ENCODE results near the gene IFITM1.
"Not testable (repeated sequence)": the region's sequence is repeated elsewhere in the genome, so short reads cannot be mapped to it uniquely, and the experiment has no call there.

Gene IFITM1

DNA sequence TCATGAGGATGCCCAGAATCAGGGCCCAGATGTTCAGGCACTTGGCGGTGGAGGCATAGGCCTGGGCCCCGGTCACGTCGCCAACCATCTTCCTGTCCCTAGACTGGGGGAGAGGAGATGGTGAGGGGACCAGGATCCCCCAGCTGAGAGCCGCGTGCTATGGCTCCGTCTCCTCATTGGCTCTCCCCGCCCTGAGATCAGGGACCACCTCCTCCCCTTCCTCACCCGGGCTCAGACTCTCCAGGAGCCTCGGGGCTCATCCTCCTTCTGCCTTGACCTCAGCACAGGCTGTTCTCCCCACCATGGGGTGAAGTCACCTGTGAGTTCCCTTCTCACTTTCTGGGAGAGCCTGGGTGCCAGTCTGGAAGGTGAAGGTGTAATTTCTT, 6.0 kb downstream of the IFITM1 start:
- peak overlapping the region; percentile 52 for H3K27ac ChIP-seq (ENCODE audit: low read depth, low read length)
- peaks cover 19 to 29% of the 10 kb centered on the region in 2 donors for H3K4me1 ChIP-seq (ENCODE audit: control insufficient read depth in 1 of 2, insufficient read depth in 2 of 2, low read length in 2 of 2)
- H3K36me3 ChIP-seq (ENCODE audit: control insufficient read depth in 1 of 2, insufficient read depth in 2 of 2, low read length in 2 of 2); H3K9me3 ChIP-seq (ENCODE audit: control insufficient read depth in 1 of 2, low read length in 2 of 2); H3K27me3 ChIP-seq (ENCODE audit: control insufficient read depth in 1 of 2, insufficient read depth in 2 of 2, low read length in 2 of 2): not testable (repeated sequence)
- peak overlapping the region; percentile 48 to 83 for H3K4me3 ChIP-seq (ENCODE audit: low read depth in 1 of 2, low read length in 2 of 2)
- H3K9ac ChIP-seq (ENCODE audit: low read depth in 1 of 2, low read length in 2 of 2) = peak overlapping the region; percentile 68 to 72

DNA sequence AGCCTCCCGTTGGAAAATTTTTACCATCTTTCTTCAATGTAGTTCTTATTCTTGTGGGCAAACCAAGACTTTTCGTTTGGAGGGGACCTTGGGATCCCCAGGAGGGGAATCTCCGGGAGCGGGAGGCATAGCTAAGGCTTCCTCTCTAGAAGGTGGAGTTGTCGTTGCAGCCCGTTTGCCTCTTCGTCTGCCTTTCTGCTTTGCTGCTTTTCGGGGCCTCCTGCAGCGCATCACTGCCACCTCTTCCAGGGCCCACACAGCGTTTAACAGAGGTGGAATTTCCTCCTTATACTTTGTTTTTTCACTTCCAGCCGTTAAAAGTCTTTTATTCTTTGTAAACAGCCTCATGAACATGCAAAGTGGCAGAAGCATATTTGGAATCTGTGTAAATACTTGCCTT, 10.3 kb downstream of the IFITM1 start:
- Histone ChIP-seq H3K36me3 (ENCODE audit: control insufficient read depth in 1 of 2, insufficient read depth in 2 of 2, low read length in 2 of 2) (no peaks in the 10 kb centered on the region), H3K4me1 (ENCODE audit: control insufficient read depth in 1 of 2, insufficient read depth in 2 of 2, low read length in 2 of 2) (peaks cover 21 to 23% of the 10 kb centered on the region in 2 donors), H3K4me3 (ENCODE audit: low read depth in 1 of 2, low read length in 2 of 2) (no peak overlapping the region), H3K9me3 (ENCODE audit: control insufficient read depth in 1 of 2, low read length in 2 of 2) (no peaks in the 10 kb centered on the region), H3K27me3 (ENCODE audit: control insufficient read depth in 1 of 2, insufficient read depth in 2 of 2, low read length in 2 of 2) (no peaks in the 10 kb centered on the region), H3K9ac (ENCODE audit: low read depth in 1 of 2, low read length in 2 of 2) (no peak overlapping the region), H3K27ac (ENCODE audit: low read depth, low read length) (no peak overlapping the region)

DNA sequence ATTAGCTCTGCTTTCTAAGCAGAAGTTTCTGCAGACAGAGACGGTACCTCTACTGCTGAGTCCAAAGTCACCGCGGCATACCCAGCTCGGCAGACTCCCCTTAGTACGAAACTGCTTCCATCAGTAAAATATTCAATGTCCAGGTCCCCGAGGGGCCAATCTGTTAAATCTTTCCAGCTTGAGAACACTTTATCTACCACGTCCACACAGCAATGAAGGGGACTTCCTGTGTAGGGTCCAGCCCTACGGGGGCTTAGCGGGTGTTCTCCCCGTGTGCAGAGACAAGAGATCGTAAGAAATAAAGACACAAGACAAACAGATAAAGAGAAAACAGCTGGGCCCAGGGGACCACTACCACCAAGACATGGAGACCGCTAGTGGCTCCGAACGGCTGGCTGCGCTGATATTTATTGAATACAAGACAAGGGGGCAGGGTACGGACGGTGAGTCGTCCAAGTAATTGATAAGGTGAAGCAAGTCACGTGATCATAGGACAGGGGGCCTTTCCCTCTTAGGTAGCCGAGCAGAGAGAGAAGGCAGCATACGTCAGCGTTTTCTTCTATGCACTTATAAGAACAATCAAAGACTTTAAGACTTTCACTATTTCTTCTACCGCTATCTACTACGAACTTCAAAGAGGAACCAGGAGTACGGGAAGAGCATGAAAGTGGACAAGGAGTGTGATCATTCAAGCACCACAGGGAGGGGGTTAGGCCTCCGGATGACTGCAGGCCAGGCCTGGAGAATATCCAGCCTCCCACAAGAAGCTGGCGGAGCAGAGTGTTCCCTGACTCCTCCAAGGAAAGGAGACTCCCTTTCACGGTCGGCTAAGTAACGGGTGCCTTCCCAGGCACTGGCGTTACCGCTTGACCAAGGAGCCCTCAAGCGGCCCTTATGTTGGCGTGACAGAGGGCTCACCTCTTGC, 11.0 kb downstream of the IFITM1 start:
- not testable (repeated sequence) for H3K9me3 ChIP-seq (ENCODE audit: control insufficient read depth in 1 of 2, low read length in 2 of 2); H3K27me3 ChIP-seq (ENCODE audit: control insufficient read depth in 1 of 2, insufficient read depth in 2 of 2, low read length in 2 of 2); H3K9ac ChIP-seq (ENCODE audit: low read depth in 1 of 2, low read length in 2 of 2); H3K36me3 ChIP-seq (ENCODE audit: control insufficient read depth in 1 of 2, insufficient read depth in 2 of 2, low read length in 2 of 2); H3K4me3 ChIP-seq (ENCODE audit: low read depth in 1 of 2, low read length in 2 of 2)
- peak overlapping the region; percentile 20 for H3K27ac ChIP-seq (ENCODE audit: low read depth, low read length)
- peaks cover 18 to 21% of the 10 kb centered on the region in 2 donors for H3K4me1 ChIP-seq (ENCODE audit: control insufficient read depth in 1 of 2, insufficient read depth in 2 of 2, low read length in 2 of 2)

DNA sequence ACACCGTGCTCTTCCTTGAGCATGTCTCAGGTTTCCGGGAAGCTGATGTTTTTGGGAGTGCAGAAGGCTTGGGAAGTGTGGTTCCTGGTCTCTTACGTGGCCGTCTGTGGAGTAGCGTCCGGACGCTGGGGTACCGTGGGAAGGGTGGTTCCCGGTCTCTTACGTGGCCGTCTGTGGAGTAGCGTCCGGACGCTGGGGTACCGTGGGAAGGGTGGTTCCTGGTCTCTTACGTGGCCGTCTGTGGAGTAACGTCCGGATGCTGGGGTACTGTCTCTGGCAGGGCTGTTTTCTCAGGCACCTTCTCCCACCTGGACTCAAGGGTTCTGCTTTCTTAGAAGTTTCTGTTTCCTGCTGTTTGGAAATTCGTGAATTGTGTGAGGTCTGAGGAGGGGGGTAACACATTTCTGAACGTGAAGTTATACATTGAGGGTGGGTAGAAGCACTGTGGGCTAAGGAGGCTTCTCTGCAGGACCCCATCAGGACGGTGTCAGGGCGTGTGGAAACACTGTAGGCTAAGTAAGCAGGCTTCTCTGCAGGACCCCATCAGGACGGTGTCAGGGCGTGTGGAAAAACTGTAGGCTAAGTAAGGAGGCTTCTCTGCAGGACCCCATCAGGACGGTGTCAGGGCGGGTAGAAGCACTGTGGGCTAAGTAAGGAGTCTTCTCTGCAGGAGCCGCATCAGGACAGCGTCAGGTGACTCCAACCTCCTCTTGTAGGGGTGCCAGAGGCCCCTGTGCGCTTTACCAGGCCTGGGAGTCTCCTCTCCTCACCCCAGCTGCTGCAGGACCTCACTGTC, 12.2 kb downstream of the IFITM1 start:
- H3K9me3 ChIP-seq (ENCODE audit: control insufficient read depth in 1 of 2, low read length in 2 of 2) = no peaks in the 10 kb centered on the region
- H3K9ac ChIP-seq (ENCODE audit: low read depth in 1 of 2, low read length in 2 of 2) = peak overlapping the region in 1 of 2 donors; percentile 38
- peaks cover 18 to 21% of the 10 kb centered on the region in 2 donors for H3K4me1 ChIP-seq (ENCODE audit: control insufficient read depth in 1 of 2, insufficient read depth in 2 of 2, low read length in 2 of 2)
- H3K4me3 ChIP-seq (ENCODE audit: low read depth in 1 of 2, low read length in 2 of 2) = no peak overlapping the region
- no peaks in the 10 kb centered on the region for H3K36me3 ChIP-seq (ENCODE audit: control insufficient read depth in 1 of 2, insufficient read depth in 2 of 2, low read length in 2 of 2)
- no peaks in the 10 kb centered on the region for H3K27me3 ChIP-seq (ENCODE audit: control insufficient read depth in 1 of 2, insufficient read depth in 2 of 2, low read length in 2 of 2)
- peak overlapping the region; percentile 75 for H3K27ac ChIP-seq (ENCODE audit: low read depth, low read length)

DNA sequence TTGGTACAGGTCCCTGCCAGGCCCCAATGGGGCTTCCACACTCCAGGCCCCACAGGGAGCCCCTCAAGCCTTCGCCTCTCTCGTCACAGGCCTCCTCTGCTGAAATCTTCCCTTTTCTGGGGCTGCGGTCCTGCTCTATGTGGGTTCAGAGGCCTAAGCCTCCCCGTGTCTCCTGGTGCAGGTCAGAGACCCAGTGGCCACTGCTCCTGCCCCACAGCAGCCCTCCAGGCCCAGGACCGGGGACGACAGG, 12.7 kb downstream of the IFITM1 start:
- no peaks in the 10 kb centered on the region for H3K9me3 ChIP-seq (ENCODE audit: control insufficient read depth in 1 of 2, low read length in 2 of 2)
- H3K36me3 ChIP-seq (ENCODE audit: control insufficient read depth in 1 of 2, insufficient read depth in 2 of 2, low read length in 2 of 2) = no peaks in the 10 kb centered on the region
- H3K27ac ChIP-seq (ENCODE audit: low read depth, low read length) = peak overlapping the region; percentile 75
- H3K4me1 ChIP-seq (ENCODE audit: control insufficient read depth in 1 of 2, insufficient read depth in 2 of 2, low read length in 2 of 2) = peaks cover 21 to 23% of the 10 kb centered on the region in 2 donors
- peak overlapping the region in 1 of 2 donors; percentile 38 for H3K9ac ChIP-seq (ENCODE audit: low read depth in 1 of 2, low read length in 2 of 2)
- H3K27me3 ChIP-seq (ENCODE audit: control insufficient read depth in 1 of 2, insufficient read depth in 2 of 2, low read length in 2 of 2) = no peaks in the 10 kb centered on the region
- no peak overlapping the region for H3K4me3 ChIP-seq (ENCODE audit: low read depth in 1 of 2, low read length in 2 of 2)

DNA sequence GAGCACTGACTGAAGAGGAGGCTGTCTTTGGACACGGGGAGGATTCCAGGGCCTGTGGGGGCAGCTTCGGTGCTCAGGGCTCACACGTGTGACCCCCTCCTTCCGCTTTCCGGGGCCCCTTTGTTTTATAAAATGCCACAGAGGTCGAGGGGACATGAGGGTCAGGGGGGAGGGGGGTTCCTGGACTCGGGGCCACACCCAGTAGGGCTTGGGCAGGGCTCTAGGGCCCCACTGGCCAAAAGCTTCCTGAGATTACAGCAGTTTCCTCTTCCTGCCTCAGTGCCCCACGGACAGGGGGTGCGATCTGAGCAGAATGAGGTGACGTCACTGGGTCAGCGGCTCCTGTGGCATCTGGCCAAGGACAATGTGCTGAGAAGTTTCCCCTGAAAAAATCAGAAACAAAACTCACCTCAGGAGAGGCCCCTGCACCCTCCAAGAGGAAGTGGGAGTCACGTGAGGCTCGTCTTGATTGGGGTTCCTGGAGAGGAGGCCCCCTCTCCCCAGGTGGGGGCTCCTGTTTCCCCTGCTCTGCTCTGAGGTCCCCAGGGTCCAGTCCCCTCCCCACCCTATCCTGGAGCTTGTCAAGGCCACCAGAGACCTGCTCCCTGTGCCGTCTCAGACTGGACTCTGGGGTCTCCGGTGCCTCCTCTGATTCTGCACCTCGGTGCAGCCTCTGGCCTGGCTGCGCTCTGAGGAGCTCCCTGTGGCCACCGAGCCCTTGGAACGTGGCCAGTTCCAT, 13.2 kb downstream of the IFITM1 start:
- Histone ChIP-seq H3K36me3 (ENCODE audit: control insufficient read depth in 1 of 2, insufficient read depth in 2 of 2, low read length in 2 of 2) (no peaks in the 10 kb centered on the region), H3K27me3 (ENCODE audit: control insufficient read depth in 1 of 2, insufficient read depth in 2 of 2, low read length in 2 of 2) (no peaks in the 10 kb centered on the region), H3K9ac (ENCODE audit: low read depth in 1 of 2, low read length in 2 of 2) (peak overlapping the region in 1 of 2 donors; percentile 38), H3K9me3 (ENCODE audit: control insufficient read depth in 1 of 2, low read length in 2 of 2) (no peaks in the 10 kb centered on the region), H3K4me3 (ENCODE audit: low read depth in 1 of 2, low read length in 2 of 2) (no peak overlapping the region), H3K27ac (ENCODE audit: low read depth, low read length) (peak overlapping the region; percentile 75), H3K4me1 (ENCODE audit: control insufficient read depth in 1 of 2, insufficient read depth in 2 of 2, low read length in 2 of 2) (peaks cover 21 to 23% of the 10 kb centered on the region in 2 donors)

DNA sequence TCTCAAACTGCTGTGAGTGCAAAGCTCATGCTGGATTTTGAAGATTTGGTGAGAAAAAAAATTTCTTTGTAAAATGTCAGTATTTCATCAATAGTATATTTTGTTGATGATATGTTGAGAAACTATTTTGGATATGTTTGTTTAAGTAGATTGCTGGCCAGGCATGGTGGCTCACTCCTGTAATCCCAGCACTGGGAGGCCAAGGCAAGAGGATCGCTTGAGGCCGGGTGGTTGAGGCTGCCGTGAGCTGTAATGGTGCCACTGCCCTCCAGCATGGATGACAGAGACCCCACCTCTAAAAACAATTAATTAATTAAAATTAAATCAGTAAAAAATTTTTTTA, 13.7 kb downstream of the IFITM1 start:
- peak overlapping the region; percentile 73 for H3K27ac ChIP-seq (ENCODE audit: low read depth, low read length)
- H3K9ac ChIP-seq (ENCODE audit: low read depth in 1 of 2, low read length in 2 of 2) = peak overlapping the region in 1 of 2 donors; percentile 38
- H3K36me3 ChIP-seq (ENCODE audit: control insufficient read depth in 1 of 2, insufficient read depth in 2 of 2, low read length in 2 of 2) = no peaks in the 10 kb centered on the region
- H3K4me3 ChIP-seq (ENCODE audit: low read depth in 1 of 2, low read length in 2 of 2) = no peak overlapping the region
- H3K9me3 ChIP-seq (ENCODE audit: control insufficient read depth in 1 of 2, low read length in 2 of 2) = no peaks in the 10 kb centered on the region
- H3K4me1 ChIP-seq (ENCODE audit: control insufficient read depth in 1 of 2, insufficient read depth in 2 of 2, low read length in 2 of 2) = peaks cover 21 to 23% of the 10 kb centered on the region in 2 donors
- no peaks in the 10 kb centered on the region for H3K27me3 ChIP-seq (ENCODE audit: control insufficient read depth in 1 of 2, insufficient read depth in 2 of 2, low read length in 2 of 2)

DNA sequence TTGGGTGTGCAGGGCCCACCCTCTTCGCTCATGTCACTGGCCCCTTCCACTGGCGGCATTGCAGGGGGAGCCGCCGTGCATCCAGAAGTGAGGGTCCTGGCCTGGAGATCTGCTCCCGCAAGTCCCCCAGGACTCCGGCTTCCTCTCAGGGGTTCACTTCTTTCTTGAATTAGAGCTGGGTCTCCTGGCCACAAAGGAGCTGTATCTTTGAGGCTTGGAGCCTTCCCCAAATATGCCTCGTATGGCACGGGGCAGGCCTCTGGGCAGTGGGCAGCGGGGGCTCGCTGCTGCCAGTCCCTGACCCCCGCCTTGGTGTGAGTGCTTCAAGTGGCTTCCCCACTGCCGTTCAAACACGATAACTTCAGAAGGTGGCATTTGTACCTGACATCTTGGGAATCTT, 14.2 kb downstream of the IFITM1 start:
- Histone ChIP-seq H3K4me3 (ENCODE audit: low read depth in 1 of 2, low read length in 2 of 2) (no peak overlapping the region), H3K4me1 (ENCODE audit: control insufficient read depth in 1 of 2, insufficient read depth in 2 of 2, low read length in 2 of 2) (peaks cover 21 to 23% of the 10 kb centered on the region in 2 donors), H3K36me3 (ENCODE audit: control insufficient read depth in 1 of 2, insufficient read depth in 2 of 2, low read length in 2 of 2) (no peaks in the 10 kb centered on the region), H3K9ac (ENCODE audit: low read depth in 1 of 2, low read length in 2 of 2) (no peak overlapping the region), H3K9me3 (ENCODE audit: control insufficient read depth in 1 of 2, low read length in 2 of 2) (no peaks in the 10 kb centered on the region), H3K27me3 (ENCODE audit: control insufficient read depth in 1 of 2, insufficient read depth in 2 of 2, low read length in 2 of 2) (no peaks in the 10 kb centered on the region), H3K27ac (ENCODE audit: low read depth, low read length) (no peak overlapping the region)

DNA sequence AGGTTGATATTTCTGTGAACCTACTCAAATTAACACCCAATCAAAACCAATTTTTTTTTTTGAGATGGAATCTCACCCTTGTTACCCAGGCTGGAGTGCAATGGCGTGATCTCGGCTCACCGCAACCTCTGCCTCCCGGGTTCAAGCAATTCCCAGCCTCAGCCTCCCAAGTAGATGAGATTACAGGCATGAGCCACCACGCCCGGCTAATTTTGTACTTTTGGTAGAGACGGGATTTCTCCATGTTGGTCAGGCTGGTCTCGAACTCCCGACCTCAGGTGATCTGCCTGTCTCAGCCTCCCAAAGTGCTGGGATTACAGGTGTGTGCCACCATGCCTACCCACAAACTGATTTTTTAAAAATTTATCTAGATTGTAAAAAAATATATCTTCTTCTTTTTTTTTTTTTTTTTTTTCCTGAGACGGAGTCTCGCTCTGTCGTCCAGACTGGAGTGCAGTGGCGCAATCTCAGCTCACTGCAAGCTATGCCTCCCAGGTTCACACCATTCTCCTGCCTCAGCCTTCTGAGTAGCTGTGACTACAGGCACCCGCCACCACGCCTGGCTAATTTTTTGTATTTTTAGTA, 14.8 kb downstream of the IFITM1 start:
- not testable (repeated sequence) for H3K27me3 ChIP-seq (ENCODE audit: control insufficient read depth in 1 of 2, insufficient read depth in 2 of 2, low read length in 2 of 2); H3K9ac ChIP-seq (ENCODE audit: low read depth in 1 of 2, low read length in 2 of 2); H3K36me3 ChIP-seq (ENCODE audit: control insufficient read depth in 1 of 2, insufficient read depth in 2 of 2, low read length in 2 of 2); H3K4me3 ChIP-seq (ENCODE audit: low read depth in 1 of 2, low read length in 2 of 2); H3K9me3 ChIP-seq (ENCODE audit: control insufficient read depth in 1 of 2, low read length in 2 of 2); H3K27ac ChIP-seq (ENCODE audit: low read depth, low read length)
- peaks cover 21 to 23% of the 10 kb centered on the region in 2 donors for H3K4me1 ChIP-seq (ENCODE audit: control insufficient read depth in 1 of 2, insufficient read depth in 2 of 2, low read length in 2 of 2)

DNA sequence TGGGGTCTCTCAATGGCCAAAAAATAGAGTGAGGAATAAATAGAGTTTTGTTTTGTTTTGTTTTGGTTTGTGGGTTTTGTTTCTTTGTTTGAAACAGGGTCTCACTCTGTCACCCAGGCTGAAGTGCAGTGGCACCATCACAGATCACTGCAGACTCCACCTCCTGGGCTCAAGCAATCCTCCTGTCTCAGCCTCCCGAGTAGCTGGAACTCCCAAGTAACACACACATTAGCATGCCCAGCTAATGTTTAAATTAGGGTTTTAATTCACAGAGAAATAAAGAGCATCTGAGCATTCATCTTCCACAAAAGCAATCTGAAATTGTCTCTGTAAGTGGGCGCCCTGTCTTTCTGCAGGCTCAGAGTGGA, 16.0 kb downstream of the IFITM1 start:
- H3K27ac ChIP-seq (ENCODE audit: low read depth, low read length) = no peak overlapping the region
- no peak overlapping the region for H3K9ac ChIP-seq (ENCODE audit: low read depth in 1 of 2, low read length in 2 of 2)
- no peak overlapping the region for H3K4me3 ChIP-seq (ENCODE audit: low read depth in 1 of 2, low read length in 2 of 2)
- peaks cover 15 to 23% of the 10 kb centered on the region in 2 donors for H3K4me1 ChIP-seq (ENCODE audit: control insufficient read depth in 1 of 2, insufficient read depth in 2 of 2, low read length in 2 of 2)
- no peaks in the 10 kb centered on the region for H3K36me3 ChIP-seq (ENCODE audit: control insufficient read depth in 1 of 2, insufficient read depth in 2 of 2, low read length in 2 of 2)
- no peaks in the 10 kb centered on the region for H3K27me3 ChIP-seq (ENCODE audit: control insufficient read depth in 1 of 2, insufficient read depth in 2 of 2, low read length in 2 of 2)
- H3K9me3 ChIP-seq (ENCODE audit: control insufficient read depth in 1 of 2, low read length in 2 of 2) = no peaks in the 10 kb centered on the region
